Keratinocyte (primary cell): Measurements from ENCODE around the gene SRCIN1.
"Not testable (repeated sequence)": the region's sequence is repeated elsewhere in the genome, so short reads cannot be mapped to it uniquely, and the experiment has no call there.

Source experiments
- CTCF ChIP-seq, 3 experiments: IDR thresholded peaks in 1 of 3; conservative IDR thresholded peaks in 1 of 3; optimal IDR thresholded peaks in 1 of 3; 2 replicates in 2 of 3; 3 replicates in 1 of 3; pipeline versions ENCODE3 to v1.5.1; 2011; ENCODE audit warnings: low read length in 3 of 3, mild to moderate bottlenecking in 3 of 3, moderate library complexity in 2 of 3, control low read depth in 1 of 3, inconsistent platforms in 1 of 3; ENCODE audit not compliant: insufficient read depth in 2 of 3; ENCODE audit errors: extremely low read depth in 1 of 3
- EZH2 ChIP-seq: IDR thresholded peaks from one replicate; pipeline ENCODE4 v1.6.1; 2012; ENCODE audit warnings: inconsistent platforms, mild to moderate bottlenecking, low read length, moderate library complexity

GRCh38 chr17:38503286-38503913, 102.4 kb downstream of the SRCIN1 start:
- not testable (repeated sequence) for TF ChIP-seq CTCF (optimal IDR thresholded peaks at IDR 0.05 in 1 of 3, IDR thresholded peaks at IDR 0.05 in 1 of 3, conservative IDR thresholded peaks at IDR 0.05 in 1 of 3; ENCODE audit: extremely low read depth in 1 of 3, insufficient read depth in 2 of 3, low read length in 3 of 3); EZH2
